GM21447 (cell line): ENCODE data around the gene PROK1.

Experiments
- ATAC-seq: cut with Tn5 transposase; IDR thresholded peaks from one replicate; pipeline ENCODE4 v1.9.1; 2021; ENCODE audit not compliant: unreplicated experiment

The PROK1 gene

GRCh38 chr1:110487726-110488125 lies 36.8 kb downstream of the PROK1 start:
- ATAC-seq, result no peak

GRCh38 chr1:110488161-110488560 lies 37.2 kb downstream of the PROK1 start:
- no peak for ATAC-seq

DNA sequence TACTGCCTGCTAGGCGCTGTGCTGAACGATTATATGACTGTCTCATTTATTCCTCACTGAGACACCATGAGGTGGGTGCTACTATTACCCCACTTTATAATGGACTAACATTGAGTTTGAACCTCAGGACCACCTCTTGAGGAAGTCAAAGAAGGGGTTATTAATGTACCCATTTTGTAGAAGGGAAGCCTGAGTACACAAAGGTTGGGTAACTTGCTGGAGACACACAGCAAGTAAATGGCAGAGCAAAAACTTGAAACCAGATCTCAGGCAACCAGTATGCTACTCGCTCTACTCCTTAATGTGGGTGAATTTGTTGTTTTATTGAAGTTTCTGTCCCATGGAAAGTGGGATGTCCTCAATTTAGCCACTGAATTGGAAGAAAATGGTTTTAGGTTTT lies 37.9 kb downstream of the PROK1 start:
- no peak for ATAC-seq

DNA sequence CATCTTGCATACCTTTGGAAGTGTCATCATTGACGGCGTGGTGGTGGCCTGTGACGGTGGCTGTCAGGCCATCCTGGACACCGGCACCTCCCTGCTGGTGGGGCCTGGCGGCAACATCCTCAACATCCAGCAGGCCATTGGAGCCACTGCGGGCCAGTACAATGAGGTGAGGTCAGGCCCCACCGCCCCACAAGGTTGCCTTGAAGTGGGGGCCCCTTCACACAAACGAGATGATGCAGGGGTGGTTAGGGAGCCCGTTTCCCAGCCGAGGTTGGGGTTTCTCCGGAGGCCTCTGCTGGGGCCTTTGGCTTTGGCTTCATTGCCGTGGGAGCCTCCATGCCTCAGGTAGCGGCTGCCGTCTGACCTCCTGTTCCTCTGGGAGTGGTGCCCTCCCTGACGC lies 38.5 kb downstream of the PROK1 start:
- no peak for ATAC-seq

DNA sequence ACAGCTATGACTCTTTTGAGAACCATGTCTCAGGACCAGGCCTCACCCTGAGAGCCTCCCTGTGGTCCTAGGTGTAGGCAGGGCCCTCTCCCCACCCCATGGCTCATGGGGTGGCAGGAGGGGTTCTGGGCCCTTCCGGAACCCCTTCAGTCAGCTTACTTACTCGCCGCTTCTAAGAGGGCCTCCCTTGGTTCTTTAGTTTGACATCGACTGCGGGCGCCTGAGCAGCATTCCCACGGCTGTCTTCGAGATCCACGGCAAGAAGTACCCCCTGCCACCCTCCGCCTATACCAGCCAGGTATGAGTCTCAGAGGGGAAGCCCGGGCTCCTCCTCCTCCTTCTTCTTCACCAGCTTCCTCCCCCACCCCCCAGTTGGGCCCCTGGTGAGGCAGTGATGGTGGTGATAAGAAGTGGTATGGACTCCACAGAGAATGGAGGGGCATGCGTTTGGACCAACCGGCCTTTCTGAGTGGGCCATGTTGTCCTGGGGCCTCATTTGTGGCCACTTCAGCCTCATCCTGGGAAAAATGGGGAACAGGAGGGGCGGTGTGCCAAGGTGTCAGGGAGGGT lies 39.1 kb downstream of the PROK1 start:
- ATAC-seq, result no peak

- no peak for ATAC-seq
Observed at GRCh38 chr1:110490791-110491451, 40.0 kb downstream of the PROK1 start.

DNA sequence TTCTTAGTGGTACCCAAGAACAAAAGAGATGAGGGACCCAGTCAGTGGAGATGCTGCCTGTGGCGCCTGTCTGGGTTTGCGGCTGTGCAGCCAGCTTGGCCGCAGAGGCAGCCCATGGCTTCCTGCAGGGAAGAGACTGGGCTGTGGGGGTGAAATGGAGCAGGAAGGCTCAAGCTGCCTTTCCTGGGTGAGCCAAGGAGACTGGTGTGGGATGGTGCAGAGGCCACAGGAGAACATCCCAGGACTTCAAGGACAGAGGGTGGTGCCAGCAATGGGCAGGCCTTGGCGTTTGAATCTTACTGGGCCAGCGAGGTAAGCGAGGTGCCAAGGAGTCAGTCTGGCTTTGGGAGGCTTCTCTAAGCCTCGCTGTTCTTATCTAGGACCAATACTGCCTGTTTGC lies 41.6 kb downstream of the PROK1 start:
- ATAC-seq, result no peak

DNA sequence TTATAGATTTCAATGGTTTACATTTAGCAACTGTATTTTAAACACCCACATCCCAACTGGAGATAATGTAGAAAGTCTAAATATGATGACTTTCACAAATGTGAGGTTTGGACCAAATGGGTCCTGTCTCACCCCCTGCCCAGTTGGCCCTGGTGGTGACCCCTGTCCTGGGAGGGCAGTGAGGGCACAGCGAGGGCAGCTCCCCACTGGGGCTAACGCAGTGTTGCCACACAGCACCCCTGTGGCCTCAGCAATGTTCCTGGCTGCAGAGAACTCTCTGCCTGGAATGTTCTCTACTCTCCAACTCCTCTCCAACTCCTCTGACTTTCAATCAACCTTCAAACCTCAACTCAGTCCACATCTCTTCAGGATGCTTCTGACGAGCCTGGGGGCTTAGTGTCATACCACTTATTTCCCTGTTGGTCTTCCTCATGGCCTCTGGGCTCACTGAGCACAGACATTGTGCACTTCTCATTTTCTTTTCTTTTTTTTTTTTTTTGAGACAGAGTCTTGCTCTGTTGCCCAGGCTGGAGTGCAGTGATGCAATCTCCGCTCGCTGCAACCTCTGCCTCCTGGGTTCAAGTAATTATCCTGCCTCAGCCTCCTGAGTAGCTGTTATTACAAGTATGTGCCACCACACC lies 42.2 kb downstream of the PROK1 start:
- ATAC-seq, result no peak

DNA sequence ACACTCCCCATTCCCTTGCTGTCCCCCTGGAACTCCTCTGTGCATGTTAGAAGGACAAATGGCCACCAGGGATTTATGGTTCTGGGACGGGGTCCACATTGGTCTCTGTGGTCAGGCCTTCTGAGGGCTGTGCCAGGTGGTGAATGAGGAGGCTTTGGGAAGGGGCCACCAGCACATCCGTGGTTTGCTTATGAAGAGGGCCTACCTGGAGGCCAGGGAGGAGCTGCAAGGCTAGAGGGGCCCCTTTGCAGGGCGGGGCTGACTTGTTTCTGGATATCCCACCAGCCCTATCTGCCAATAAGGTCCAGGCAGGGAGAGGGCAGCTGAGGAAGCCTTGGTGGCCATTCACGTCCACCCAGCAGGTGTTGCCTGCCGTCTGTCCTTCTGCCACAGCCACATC lies 43.1 kb downstream of the PROK1 start:
- ATAC-seq, result no peak

DNA sequence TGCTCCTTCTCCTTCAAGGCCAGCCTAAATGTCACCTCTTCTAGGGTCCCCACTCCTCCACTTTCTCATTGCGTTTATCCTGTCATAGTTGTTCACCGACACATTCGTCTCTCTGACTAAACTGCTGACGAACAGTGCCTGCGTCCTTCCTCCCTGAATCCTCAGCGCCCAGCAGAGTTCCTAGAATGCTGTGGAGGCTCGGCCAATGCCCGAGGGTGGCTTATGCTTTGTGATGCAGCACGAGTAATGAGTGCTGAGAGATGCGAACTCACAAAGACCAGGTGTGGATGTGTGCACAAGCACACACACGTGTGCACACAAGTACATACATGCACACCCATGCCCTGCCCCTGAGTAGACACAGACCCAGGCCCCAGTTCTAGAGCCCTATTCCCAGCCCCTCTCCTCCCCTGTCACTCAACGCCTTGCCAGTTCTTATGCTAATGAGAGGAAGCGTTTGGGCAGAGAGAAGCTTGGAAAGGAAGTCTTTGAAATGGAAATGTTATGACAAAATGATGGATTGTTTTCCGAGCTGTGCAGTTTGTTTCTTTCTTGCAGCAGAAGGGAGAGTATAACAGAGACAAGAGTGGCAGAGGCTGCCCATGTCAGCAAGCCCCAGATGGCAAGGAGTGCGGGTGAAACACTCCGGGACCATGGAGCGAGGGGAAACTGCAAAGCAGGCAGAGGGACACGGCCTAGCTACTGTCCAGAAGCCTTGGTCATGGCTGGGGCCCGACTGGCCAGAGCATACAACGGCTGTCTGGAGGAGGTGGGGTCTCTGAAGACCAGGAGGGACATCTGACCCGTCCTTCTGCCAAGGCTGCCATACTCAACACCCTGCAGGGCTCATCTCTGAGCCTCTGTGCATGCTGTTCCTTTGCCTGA lies 43.8 kb downstream of the PROK1 start:
- no peak for ATAC-seq

DNA sequence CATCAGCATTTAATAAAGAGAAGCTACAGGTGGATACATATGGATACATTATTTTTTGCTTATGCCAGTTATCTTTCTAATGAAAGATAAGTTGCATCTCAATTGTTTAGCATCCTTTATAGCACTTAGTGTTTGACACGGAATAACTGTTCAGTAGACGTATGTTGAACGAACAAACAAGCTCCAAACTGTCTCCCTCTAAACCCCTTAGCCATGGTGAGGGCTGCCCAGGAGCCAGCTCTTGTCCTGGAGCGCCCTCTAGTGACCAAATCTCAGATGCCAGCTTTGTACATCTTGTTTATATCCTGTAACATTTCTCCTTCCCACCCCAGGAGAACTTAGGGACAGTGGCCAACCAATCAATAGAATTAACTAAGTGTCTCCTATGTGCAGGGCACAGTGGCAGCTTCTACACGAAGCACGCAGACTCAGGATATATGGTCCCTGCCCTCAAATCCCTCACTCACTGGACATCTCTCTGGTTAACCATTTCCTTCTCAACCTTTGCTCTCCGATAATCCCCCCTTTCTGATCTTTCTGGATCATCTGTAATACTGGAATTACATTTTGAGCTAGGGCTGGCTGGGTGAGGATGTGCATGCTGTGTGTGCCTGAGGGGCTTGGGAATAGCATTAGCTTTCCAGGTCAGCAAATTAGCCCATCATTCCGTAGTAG lies 45.1 kb downstream of the PROK1 start:
- ATAC-seq, result no peak

DNA sequence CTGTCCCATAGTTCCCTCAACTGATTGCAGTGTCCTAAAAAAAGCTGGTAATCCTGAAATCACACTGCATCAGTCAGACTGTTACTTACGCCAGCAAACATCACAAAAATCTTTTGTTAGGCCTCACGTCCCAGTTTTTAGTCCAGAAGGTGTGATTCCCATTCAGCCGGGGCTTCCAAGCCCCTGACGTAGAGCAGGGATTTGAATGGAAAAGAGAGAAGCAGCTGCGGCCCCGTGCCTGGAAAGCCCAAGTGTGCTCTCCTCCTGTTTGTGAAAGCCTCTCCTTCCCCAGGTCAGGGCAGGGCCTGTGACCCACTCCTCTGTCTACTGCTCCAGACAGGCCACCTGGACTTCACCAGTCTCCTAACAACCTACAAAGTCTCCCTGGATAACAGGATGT lies 47.3 kb downstream of the PROK1 start:
- no peak for ATAC-seq

DNA sequence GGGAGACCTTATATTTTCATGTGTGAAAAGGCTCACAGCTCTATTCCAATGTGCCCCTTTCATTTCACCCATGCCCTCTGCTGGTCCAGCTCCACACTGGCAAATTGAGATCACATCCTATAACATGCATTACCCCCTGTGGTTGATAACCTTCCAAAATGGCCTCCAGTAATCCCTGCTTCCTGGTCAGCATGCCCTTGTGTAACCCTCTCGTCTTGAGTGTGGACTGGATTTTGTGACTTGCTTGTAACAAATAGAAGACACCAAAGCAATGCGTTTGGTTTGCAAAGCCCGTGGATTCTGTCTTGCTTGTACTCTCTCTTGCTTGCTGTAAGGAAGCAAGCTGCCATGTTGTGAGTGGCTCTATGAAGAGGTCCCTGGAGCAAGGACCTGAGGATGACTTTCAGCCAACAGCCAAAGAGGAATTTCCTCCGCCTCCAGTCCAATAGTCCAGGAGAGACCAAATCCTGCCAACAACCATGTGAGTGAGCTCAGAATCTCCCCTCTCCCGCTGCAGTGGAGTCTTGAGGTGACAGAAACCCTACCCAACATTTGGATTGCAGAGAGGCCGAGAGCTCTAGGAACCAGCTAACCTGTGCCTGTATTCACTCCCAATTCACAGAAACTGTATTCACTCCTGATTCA lies 50.7 kb downstream of the PROK1 start:
- no peak for ATAC-seq

GRCh38 chr1:110502402-110503151 lies 51.6 kb downstream of the PROK1 start:
- ATAC-seq, result no peak

DNA sequence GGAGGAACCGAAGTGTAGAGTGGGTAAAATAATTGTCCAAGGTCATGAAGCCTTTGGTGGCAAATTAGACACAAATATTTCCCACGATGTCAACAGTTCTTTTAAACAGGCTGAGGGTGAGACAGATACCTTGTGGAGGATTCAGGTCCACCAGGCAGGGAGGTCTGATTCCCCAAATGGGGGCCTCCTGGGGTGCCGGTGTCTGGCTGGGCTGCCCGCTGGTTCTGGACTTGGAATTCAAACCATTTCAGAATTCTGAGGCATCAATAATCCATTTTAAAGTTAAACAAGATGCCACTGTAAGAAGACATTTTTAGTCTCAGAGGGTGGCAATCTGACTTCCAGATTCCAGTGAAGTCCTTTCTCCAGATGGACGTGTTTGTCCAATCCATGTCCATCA lies 52.5 kb downstream of the PROK1 start:
- no peak for ATAC-seq

DNA sequence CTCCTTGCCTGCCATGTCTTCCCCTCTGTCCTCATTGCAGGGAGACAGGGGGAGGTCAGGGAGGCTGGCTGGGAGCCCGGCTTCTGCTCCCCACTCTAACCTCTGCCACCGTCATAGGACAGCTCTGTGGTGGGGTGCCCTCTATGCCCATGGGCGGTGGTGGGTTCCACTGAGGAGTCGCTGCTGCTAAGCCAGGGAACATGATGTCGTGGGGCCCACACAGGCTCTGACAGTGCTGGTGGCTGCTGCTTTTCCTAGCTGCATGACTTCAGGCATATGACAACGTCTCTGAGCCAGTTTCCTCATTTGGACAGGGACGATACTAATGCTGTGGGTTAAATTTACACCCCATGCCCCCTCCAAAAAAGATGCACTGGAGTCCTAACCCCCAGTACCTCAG lies 53.3 kb downstream of the PROK1 start:
- ATAC-seq, result no peak

DNA sequence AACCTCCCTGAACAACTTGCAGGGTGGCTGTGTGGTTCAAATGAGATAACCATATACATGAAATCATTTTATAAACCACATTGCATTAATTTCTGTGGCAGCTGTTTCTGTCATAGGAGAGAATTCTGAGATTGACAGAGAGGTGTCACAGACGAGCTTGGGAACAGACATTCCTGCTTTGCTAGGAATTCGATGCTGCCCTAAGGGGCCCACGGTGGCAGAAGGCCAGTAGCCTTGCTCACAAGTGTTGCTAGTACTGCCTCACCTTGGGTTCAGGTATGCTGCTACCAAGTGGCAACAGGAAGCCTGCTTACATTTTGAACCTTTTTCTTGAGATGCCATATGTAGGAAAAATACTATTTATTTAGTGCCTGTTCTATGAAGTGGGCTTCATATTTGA lies 54.6 kb downstream of the PROK1 start:
- no peak for ATAC-seq

DNA sequence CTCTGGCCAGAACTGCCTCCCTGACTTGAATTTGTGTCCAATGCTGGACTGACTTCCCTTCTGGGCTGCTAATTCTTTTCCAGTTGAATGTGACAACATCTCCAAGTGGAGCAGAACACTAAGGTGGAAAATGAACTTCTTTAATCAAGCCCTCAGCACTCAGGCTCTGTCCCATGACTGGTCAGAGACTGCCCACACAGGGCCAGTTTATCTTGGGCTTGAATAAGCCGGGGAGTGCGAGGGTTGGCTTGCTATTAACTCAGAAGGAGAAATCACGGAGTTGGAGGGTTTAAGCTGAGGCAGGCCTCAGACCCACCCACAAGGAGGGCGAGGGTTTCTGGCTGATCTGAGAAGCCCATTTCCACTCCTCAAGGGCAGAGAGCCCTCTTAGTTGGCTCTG lies 55.6 kb downstream of the PROK1 start:
- no peak for ATAC-seq
